Spleen (tissue), 11 donors: ENCODE data around the gene MYL3. TPM values are rescaled to one million over a fixed set of nuclear protein-coding genes. Genes with fewer than 3 reads are reported as not detected.

ENCODE experiments used
- DNase-seq: peaks from one replicate; pipeline ENCODE4 v3.0.0-alpha.2; 2020
- H3K27ac ChIP-seq, 8 donors: fragments of 200-600 bp; sonication (generic) in 7 of 8; 1 replicate in 4 of 8; 2 replicates in 4 of 8; pipeline versions ENCODE4 v1.5.0 to v1.8.0; 2016 to 2021; ENCODE audit warnings: inconsistent platforms in 4 of 8, mild to moderate bottlenecking in 4 of 8, moderate library complexity in 1 of 8
- H3K27me3 ChIP-seq, 7 donors: fragments of 200-600 bp; sonication (generic) in 6 of 7; replicated peaks in 1 of 7; 1 replicate in 4 of 7; 2 replicates in 3 of 7; pipeline versions ENCODE4 v1.5.0 to v1.8.0; 2016 to 2021; ENCODE audit warnings: inconsistent platforms in 3 of 7, mild to moderate bottlenecking in 1 of 7
- H3K36me3 ChIP-seq, 6 donors: fragments of 200-600 bp; sonication (generic) in 5 of 6; 1 replicate in 4 of 6; 2 replicates in 2 of 6; pipeline versions ENCODE4 v1.5.0 to v1.8.0; 2016 to 2021; ENCODE audit warnings: inconsistent platforms in 2 of 6
- H3K4me1 ChIP-seq, 6 donors: fragments of 200-600 bp; sonication (generic) in 5 of 6; 1 replicate in 3 of 6; 2 replicates in 3 of 6; pipeline versions ENCODE4 v1.5.0 to v1.8.0; 2016 to 2021; ENCODE audit warnings: inconsistent platforms in 3 of 6
- H3K4me3 ChIP-seq, 8 donors: fragments of 200-600 bp; sonication (generic) in 7 of 8; 1 replicate in 4 of 8; 2 replicates in 4 of 8; pipeline versions ENCODE4 v1.5.0 to v1.8.0; 2016 to 2021; ENCODE audit warnings: inconsistent platforms in 4 of 8, mild to moderate bottlenecking in 4 of 8, moderate library complexity in 2 of 8
- H3K9me3 ChIP-seq, 8 donors: fragments of 200-600 bp; sonication (generic) in 7 of 8; 1 replicate in 4 of 8; 2 replicates in 4 of 8; pipeline versions ENCODE4 v1.5.0 to v1.8.0; 2016 to 2021; ENCODE audit warnings: inconsistent platforms in 4 of 8
- CTCF ChIP-seq, 11 experiments: fragments of 200-600 bp in 7 of 11; fragments of 450-650 bp in 4 of 11; sonication (generic) in 4 of 11; IDR thresholded peaks in 8 of 11; conservative IDR thresholded peaks in 3 of 11; 1 replicate in 7 of 11; 2 replicates in 4 of 11; pipeline versions ENCODE4 v1.4.0 to v1.8.0; 2016 to 2021; ENCODE audit warnings: antibody characterized with exemption in 11 of 11, inconsistent platforms in 4 of 11, mild to moderate bottlenecking in 1 of 11
- POLR2A ChIP-seq, 3 donors: fragments of 450-650 bp; IDR thresholded peaks; one replicate each; pipeline ENCODE4 v1.5.1; 2017; ENCODE audit warnings: antibody characterized with exemption in 3 of 3, mild to moderate bottlenecking in 1 of 3
- POLR2AphosphoS5 ChIP-seq, 3 donors: sonication (generic); formaldehyde crosslinking; IDR thresholded peaks; one replicate each; pipeline ENCODE4 v1.5.1; 2017; ENCODE audit warnings: antibody characterized with exemption in 3 of 3
- WGBS, 5 donors: extraction: QIAGEN DNeasy Blood & Tissue Kit in 3 of 5; methylation state at CpG; one replicate each; pipeline versions ENCODE4 v1.1.5 to v1.1.7; 2013 to 2018; 5-methylcytosine and 5-hydroxymethylcytosine counted together
- intact Hi-C: fragments of 100-400 bp; cut with DNase I; formaldehyde crosslinking; loops from one replicate; pipeline ENCODE4 v1.15.0; 2023; ENCODE audit warnings: low total_unique reads
- polyA plus RNA-seq, 3 donors: library from polyadenylated mRNA; stranded (reverse); fragments of 200-250 nt; gene quantifications; one replicate each; pipeline ENCODE4 v1.2.1, GENCODE V29; 2013
- total RNA-seq, 7 donors: library from RNA; depleted of rRNA in 3 of 7; stranded (reverse); fragments of >200 nt in 3 of 7; fragmentation: NEBNext Ultra II Directional in 4 of 7; extraction: Animal tissue kit (Norgen Biotek cat#: 25700) in 4 of 7; gene quantifications; one replicate each; pipeline versions ENCODE4 v1.1.0 to v1.2.1, GENCODE V29; 2016 to 2021
- donor health status: healthy with polysubstance abuse.
- donor health status: DM: no; HTN: no; CAD: no; lungs with moderate emphysema.
- donor health status: DM: no; HTN: no; CAD: no.
- donor health status: Bipolar disorder and iron deficiency.
- donor health status: healthy.
- donor health status: DM: no; HTN: no; CAD: no.
- donor health status: DM: yes; HTN: yes; CAD: no.

Gene MYL3
- total and polyA plus RNA-seq, 10 donors, result 1.9 to 16.2 (median 6.0) TPM

DNA sequence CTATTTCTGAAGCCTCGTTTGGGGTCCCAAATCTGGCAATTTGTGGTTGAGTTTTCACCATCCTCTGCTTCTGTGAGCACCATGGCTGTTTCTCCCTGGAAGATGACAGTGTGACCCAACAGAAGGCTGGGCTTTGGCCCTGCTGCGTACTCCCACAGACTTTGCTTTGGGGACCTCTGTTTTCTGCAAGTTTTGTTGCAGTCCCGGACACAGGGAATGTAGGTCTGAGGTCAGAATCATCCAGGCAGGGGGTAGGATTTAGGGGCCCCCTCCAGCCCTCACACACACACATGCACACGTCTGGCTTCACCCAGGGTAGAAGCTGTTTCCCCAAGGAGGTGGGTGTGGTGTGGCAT, 20.6 kb upstream of the MYL3 start:
- peaks cover 6 to 66% (median 37%) of the 10 kb centered on the region in 6 donors for H3K4me1 ChIP-seq

DNA sequence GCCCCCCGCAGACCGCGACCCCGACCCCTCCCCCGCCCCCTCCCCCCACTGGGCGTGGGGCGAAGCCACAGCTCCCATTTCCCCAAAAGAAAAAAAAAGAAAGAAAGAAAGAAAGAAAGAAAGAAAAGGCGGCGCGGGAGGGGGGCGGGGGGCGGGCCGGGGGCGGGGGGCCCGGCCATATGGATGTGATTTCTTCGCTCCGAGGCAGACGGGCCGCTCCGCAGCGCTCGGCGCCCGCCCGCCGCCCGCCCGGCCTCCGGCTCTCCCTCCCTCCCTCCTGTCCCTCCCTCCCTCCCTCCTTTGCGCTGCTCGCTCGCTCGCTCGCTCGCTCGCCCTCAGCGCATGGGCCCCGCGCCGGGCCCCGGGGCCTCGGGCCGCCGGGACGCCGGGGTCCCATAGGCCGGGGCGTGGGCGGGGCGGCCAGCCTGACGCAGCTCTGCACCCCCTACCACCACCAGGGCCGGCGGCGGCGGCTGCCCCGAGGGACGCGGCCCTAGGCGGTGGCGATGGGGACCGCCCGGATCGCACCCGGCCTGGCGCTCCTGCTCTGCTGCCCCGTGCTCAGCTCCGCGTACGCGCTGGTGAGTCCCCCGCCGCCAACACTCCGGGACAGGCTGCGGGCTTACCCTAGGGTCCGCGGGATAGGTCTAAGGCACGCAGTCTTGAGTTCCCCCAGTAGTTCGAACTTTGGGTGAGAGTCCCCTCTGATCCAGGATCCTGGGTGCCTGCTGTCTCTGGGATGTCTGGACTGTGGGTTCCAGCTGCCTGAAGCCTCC, 20.0 kb upstream of the MYL3 start:
- peaks cover 6 to 62% (median 35%) of the 10 kb centered on the region in 6 donors for H3K4me1 ChIP-seq
- intact Hi-C loops, result no loop called here
- no peak for DNase-seq
- H3K27ac ChIP-seq, result peak overlapping the region in 7 of 8 donors; percentile 67 to 85 (median 83)
- H3K9me3 ChIP-seq, result no peaks in the 10 kb centered on the region
- peaks cover 0 to 71% (median 43%) of the 10 kb centered on the region in 7 donors for H3K27me3 ChIP-seq
- TF ChIP-seq POLR2AphosphoS5 (IDR thresholded peaks at IDR 0.05) (no peak), POLR2A (IDR thresholded peaks at IDR 0.05) (no peak), CTCF (IDR thresholded peaks at IDR 0.05 in 8 of 11, conservative IDR thresholded peaks at IDR 0.05 in 3 of 11) (no peak)
- 0 to 8% (median 5%) methylated on average over 32 to 73 of the region's 78 CpGs for WGBS, 5 donors
- no peaks in the 10 kb centered on the region for H3K36me3 ChIP-seq
- peak overlapping the region; percentile 36 to 78 (median 53) for H3K4me3 ChIP-seq

More for the DNA sequence above, 20.6 kb upstream of the MYL3 start:
- 52 to 67% (median 61%) methylated on average over 4 of the region's 4 CpGs for WGBS, 5 donors
- H3K9me3 ChIP-seq, result no peaks in the 10 kb centered on the region
- intact Hi-C loops, result no loop called here
- no peaks in the 10 kb centered on the region for H3K36me3 ChIP-seq
- H3K27ac ChIP-seq, result peak overlapping the region in 3 of 8 donors; percentile 83 to 85 (median 84)
- no peak for DNase-seq
- no peak for TF ChIP-seq CTCF (IDR thresholded peaks at IDR 0.05 in 8 of 11, conservative IDR thresholded peaks at IDR 0.05 in 3 of 11)
- no peak for TF ChIP-seq POLR2A (IDR thresholded peaks at IDR 0.05)
- no peak for TF ChIP-seq POLR2AphosphoS5 (IDR thresholded peaks at IDR 0.05)
- peak overlapping the region; percentile 36 to 78 (median 53) for H3K4me3 ChIP-seq
- peaks cover 0 to 72% (median 43%) of the 10 kb centered on the region in 7 donors for H3K27me3 ChIP-seq

DNA sequence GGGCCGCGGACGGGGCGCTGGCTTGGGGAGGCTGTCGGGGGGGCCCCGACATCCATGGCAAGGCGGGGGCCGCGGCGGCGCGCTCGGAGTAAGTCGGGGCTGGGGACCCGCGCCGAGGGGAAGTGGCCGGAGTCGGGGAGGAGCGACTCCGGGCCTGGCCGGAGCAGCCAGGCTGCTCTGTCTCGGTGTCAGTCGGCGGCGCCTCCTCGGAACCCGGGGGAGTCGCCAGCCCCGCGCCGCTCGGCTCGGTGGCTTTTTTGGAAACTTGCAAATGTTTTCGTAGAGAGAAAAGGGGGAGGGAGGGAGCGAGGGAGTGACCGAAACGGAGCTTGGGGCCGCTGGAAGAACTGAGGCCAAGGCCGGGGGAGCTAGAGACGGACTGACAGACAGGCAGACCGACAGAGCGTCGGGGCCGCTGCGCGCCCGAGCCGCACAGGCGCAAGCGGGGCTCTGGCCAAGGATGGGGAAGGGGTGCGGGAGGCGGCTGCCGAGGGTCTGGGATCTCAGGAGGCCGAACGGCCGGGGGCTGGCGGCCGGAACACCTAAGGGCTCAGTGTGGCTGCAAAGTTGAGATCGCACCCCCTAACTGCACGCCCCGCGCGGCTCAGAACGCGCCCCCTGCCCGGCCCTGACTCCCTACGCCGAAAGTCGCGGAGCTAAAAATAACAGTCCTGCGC, 19.3 kb upstream of the MYL3 start:
- Histone ChIP-seq H3K27me3 (peaks cover 0 to 71% (median 43%) of the 10 kb centered on the region in 7 donors), H3K27ac (peak overlapping the region; percentile 19 to 85 (median 83)), H3K4me3 (peak overlapping the region; percentile 36 to 78 (median 53)), H3K9me3 (no peaks in the 10 kb centered on the region), H3K36me3 (no peaks in the 10 kb centered on the region), H3K4me1 (peaks cover 6 to 57% (median 35%) of the 10 kb centered on the region in 6 donors)
- intact Hi-C loops, result no loop called here
- no peak for DNase-seq
- TF ChIP-seq CTCF (IDR thresholded peaks at IDR 0.05 in 8 of 11, conservative IDR thresholded peaks at IDR 0.05 in 3 of 11) (no peak), POLR2AphosphoS5 (IDR thresholded peaks at IDR 0.05) (peak in 2 of 3 donors; percentile 17 to 55)
- WGBS, 5 donors, result 1 to 3% (median 1%) methylated on average over 50 to 72 of the region's 72 CpGs
